ENCODE data around the gene KLF15.

KLF15 gene

DNA sequence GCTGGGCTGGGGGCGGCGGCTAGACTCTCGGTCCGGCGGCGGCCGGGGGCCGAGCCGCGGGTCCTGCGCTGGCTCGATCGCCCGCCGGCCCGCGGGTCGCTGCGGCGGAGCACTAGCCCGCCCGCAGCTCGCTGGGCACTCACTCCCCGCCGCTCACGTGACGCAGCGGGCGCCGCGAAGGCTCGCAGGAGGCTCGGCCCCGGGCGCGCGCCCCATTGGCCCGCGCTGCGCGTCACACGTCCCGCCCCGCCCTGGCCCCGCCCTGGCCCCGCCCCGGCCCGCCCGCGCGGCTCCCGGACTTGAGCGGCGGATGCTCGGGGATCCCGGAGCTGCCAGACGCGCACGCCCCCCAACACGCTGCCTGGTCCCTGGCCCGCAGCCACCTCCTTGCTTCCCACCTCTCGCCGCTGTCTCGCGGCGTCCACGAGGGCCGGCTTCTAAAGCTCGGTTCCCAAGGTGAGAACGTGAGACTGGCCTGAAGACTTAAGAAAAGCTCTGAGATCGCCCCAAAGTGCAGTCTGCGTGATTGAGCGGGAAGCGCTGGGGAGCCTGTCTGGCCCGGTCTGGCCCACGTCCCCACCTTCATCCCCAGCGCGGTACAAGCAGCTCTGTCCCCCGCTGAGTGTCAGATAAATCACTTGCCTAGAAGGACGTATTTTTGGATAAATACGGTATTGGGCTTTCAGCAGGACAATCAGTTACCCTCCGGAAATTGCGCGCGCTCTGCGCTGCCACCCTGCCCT lies at the start of gene KLF15:
KLF15 (minus strand) TSS at position 114 of the 743 bp plus-strand sequence. CDS start 4,486 bp downstream, outside the sequence.
- peak; percentile 82 for DNase-seq (ENCODE audit: low spot score)

DNA sequence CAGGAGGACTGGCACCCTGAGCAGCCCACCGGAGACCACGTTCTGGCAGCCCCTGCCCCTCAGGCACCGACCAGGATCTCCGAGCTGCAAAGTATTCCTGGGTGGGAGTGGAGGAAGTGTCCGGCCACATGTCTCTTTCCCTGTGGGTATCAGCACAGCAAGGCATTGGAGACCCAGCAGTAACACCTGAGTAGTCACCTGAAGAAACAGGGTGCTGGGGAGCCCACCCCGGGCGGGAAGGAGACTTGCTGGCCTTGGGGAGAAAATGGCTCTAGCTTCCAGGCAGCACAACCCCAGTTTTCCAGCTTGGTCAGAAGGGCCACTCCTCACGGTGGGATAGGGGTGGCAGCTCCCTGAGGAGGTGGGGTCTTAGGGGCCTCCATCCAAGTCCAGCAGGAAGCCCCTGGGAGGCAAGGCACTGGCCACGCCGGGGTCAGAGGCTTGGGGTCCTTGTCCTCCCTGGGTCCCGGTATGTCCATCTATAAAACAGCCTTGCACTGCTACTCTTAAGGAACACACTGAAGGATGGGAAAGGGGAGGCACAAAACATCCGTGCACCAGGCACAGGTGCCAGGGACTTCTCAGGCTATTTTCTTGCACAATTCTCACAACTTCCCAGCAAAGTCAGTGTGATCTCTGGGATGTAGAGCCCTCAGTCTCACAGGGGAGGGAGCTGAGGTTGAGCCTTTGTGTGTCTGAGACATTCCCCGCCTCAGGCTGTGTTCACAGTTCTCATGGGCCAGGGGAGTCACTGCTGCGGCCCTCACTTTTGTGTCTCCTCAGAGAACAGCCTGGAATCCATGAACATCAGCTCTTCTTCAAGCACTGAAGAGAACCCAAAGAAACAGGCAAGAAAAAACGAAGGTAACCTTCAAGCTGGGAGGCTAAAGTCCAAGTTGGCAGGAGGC lies 49.4 kb upstream of the KLF15 start:
- no peak for DNase-seq (ENCODE audit: low spot score)

DNA sequence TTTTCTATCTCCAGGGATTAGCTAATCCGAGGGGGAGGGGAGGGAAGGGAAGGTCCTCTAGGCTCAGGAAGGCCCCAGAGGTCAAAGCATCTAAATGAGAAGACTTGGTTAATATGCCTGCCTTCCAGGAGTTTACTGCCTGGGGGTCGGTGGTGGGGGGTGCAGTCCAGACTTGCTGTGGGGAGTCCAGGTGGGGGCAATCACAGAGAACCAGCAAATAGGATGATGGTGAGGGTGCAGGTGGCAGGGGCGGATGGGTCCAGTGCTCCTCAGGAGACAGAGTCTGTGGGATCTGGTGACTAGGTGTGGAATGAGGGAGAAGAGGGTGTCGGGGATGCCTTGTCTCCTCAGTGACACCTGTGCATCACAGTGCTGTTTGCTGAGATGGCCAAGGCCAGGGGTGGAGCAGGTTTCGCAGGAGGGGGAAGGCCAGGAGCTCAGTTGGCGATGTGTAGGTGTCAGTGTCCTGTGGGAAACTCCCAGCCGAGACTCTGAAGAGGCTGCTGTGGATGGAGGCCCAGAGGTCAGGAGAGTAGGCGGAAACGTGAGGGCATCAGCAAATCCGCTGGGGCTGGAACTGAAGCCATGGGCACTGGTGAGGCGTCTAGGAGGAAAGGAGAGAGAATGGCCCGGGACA lies 45.6 kb upstream of the KLF15 start:
- no peak for DNase-seq (ENCODE audit: low spot score)

DNA sequence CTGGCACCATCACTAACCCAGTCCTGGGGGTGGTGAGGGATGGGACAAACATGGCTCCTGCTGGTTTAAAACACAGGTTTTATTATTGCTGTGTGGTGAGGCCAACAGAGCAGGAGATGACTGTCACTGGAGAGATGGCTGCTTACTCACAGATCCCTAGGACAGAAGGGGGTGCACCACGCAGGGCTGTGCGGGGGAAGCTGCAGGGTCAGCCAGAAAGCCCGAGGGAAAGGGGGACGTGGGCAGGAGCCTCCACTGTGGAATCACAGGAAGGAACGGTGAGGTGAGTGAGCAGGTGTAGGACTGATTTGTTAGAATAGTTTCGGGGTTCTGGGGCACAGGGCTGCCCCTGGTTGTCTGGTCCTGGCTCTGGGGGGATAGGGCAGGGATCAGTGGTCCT lies 45.0 kb upstream of the KLF15 start:
- no peak for DNase-seq (ENCODE audit: low spot score)

DNA sequence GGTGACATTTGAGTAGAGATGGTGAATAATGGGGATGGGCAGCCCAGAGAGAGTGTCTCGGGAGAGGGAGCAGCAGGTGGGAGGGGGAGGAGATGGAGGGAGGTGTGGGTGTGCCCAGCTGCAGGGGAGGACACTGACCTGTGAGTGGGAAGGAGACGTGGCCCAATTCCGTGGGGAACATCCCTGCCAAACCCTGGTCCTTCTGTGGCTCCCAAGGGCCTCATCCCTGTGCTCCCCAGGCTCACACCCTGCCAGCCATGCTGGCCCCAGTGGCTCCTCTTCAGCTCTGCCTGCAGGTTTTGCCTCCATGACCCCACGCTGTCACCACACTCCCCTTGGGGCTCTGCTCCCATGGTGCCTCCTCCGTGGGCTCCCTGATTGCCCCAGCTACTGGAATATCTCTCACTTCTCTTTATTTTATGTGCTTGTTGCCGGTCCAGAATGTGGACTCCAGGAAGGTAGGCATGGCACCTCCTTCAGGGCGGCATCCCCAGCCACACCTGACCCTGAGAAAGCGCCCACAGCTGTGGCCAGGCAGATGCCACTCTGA lies 44.5 kb upstream of the KLF15 start:
- DNase-seq (ENCODE audit: low spot score): no peak

DNA sequence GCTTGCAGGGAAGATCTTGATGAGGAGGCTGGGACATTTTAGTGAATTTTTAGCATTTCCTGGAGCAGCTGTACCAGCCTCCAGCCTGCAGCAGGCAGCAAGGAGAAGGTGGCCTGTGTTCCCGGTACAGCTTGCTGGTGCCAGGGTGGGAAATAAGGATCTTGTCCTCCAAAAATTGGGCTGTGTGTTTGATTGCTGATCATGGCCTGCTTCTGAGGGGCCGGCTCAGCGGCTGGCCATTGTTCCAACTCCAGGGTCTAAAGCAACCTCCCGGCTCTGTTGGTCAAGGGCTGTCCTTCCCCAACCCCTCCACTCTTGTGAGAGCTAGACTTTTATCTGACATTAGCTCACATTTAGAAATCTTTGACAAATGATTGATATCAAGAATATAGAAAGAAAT lies 42.5 kb upstream of the KLF15 start:
- no peak for DNase-seq (ENCODE audit: low spot score)

DNA sequence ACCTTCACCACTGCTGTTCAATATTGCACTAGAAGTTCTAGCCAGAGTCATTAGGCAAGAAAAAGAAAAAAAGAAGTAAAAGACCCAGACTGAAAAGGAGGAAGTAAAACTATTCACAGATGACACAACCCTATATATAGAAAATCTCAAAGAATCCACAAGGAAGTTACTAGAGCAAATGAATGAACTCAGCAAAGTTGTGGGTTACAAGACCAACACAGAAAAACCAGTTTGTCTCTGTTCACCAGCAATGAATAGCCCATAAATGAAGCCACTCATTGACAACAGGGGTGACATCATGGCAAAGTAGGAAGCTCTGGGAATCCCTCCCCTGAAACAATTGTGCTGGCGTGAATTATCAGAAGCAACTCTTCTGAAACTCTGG lies 42.1 kb upstream of the KLF15 start:
- DNase-seq (ENCODE audit: low spot score): peak; percentile 22

DNA sequence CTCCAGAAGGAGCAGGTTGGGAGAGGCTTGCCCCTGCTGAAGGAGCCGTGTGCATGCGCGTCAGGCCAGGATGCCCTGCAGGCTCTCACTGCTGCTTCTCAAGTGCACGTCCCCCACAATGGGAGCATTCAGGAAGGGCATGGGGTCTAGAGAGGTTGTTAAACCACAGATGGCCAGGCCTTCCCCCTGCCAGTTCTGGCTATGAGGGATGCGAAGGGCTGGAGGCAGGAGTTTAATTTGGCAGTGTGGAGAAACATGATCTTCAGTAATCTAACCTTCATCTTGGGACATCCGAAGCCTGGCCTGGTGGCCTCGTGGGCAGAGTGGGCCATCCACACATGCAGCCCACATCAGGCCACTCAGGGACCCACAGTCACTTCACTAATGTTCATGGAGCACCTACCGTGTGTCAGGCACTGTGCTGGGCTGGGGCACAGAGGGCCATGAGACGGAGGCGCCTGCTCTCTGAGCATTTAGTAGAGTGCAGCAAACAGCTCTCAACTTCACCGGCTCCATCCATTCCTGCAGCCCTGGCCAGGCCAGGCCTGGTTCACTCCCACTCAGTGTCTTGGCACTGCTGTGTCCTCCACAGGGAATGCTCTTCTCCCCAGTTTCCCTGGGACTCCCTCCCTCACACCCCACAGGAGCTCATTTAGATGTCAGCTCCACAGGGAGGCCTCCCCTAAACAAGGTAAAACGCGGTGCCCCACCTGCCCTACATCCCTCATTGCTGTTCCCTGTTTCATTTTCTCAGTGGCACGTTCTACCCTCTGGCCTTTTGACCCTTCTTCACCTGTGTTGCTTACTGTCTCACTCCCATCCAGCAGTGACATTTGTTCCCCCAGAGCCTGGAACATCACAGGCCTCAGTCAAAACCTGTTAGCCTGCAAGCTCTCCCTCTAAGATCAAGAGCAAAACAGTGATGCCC lies 41.5 kb upstream of the KLF15 start:
- no peak for DNase-seq (ENCODE audit: low spot score)

DNA sequence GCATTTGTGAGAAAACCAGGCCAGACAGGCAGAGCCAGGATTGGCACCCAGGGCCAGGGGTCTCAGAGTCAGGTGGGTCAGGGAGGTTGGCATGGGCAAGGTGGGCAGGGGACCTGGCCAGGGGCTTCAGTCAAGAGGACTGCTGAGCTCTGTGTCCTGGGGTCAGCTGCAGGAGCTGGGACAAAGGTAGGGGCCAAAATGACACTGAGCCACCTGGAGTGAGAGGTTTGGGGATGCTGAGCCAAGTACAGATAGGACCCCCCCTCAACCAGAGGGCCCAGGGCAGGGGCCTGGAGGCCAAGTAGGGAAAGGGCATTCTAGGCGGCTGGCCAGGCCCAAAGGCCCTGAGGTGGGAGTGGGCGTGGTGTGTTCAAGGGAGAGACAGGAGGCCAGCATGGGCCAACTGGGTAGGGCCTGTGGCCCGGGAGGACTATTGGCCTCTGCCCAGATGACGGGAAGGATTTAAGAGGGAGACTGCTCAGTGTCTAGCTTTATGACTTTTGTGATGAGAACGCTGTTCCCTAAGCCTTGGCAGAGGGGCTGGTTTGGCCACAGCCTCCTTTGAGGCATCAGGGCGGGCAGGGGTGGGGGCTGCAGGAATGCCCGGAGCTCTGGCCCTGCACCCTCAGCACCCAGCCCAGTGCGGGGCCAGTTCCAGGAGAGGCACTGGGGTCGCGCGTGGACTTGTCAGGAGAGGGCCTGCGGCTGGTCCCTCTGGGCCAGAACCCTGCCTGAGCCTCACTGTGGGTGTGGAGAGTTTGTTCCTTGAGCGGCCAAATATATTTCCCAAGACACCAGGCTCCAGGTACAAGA lies 40.6 kb upstream of the KLF15 start:
- DNase-seq (ENCODE audit: low spot score): no peak

DNA sequence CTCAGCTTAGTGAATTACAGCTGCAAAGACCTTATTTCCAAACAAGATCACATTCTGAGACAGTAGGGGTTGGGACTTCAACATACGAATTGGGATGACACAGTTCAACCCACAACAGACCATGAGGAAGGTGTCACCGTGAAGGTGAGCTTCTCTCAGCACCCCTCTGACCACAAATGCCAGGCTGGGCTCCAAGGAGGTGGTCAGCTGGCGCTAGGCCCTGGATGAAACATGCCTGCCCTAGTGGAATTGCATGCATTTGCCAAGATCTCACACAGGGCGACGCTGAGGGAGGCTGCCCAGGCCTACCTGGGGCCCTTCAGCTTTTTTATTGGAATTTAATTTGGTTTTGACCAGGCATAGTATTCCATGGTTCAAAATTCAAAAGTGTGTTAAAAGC lies 39.3 kb upstream of the KLF15 start:
- DNase-seq (ENCODE audit: low spot score): no peak

DNA sequence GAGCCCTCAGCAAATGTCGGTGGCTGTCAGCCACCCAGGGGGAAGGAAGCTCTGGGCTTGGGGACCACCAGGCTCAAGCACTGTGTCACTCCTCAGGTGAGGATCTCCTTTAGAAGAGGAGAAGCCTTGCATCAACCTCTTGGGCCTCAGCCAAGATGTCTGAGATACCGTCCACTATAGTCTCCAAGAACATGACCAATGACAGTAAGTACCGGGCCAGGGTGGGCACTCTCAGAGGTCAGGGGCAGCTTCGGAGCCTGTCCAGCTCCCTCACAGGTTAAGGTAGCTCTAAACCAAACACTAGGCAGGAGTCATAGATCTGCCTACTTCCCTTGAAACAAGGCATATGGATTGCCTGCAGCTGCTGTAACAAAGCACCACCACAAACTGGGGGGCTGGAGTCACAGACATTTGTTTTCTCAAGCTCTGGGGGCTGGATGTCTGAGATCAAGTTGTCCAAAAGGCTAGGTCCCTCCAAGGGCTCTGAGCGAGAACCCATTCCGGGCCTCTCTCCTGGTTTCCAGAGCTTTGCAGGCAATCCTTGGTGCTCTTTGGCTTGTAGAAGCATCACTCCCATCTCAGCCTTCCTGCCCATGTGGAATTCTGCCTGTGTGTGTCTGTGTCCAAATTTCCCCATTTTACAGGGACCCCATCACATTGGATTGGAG lies 38.8 kb upstream of the KLF15 start:
- no peak for DNase-seq (ENCODE audit: low spot score)

DNA sequence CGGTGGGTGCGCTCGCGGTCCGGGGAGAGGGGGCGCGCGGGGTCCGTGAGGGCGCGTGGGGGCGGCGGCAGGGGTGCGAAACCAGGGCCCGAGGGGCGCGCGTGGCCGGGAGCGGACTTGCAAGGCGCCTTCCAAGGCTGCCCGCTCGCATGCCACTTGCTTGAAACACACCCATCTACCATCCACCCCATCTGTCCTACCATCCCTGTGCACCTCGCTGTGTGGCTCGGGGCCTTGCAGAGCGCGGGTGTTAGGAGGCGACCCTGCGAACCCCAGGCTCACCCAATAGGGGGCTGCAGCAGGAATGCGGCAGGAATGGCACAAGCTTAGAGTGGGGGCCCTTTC lies 37.7 kb upstream of the KLF15 start:
- no peak for DNase-seq (ENCODE audit: low spot score)

DNA sequence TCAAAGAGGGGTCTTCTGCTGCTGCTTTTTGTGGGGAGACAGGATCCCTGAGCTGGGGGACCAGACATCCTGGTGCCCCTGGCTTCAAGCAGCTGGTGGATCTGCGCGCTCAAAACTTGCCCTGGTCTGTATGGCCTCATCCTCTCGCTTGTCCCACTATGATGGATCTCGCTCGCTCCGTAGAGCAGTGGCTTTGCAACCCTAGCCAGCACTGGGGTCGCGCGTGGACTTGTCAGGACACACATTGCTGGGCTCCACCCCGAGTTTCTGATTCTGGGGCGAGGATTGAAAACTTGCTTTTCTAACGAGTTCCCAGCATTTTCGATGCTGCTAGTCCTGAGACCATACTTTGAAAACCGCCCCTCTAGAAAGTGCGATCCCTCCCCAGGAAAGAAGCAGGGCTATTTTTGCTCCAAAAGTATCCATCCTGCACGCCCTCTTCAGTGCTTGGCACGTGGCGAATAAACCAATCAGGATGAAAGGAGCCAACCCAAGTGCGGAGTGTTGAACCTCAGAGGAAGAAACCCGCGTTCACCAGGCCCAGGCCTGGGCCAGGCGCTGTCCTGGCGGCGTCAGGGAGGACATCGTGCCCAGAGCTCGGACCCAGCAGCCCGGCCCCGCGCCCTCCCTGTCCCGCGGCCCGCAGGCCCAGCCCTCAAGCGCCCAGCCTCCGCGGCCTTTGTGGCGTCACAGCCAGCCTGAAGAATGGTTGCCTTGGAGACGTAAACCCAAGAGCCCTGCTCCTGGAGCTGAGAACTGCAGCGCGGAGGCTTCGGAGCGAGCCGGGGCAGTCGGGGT lies 37.2 kb upstream of the KLF15 start, which contains the start of gene CFAP100:
CFAP100 (plus strand) TSS at position 731 of the 798 bp plus-strand sequence. CDS start 1,092 bp downstream, outside the sequence.
- DNase-seq (ENCODE audit: low spot score): no peak

DNA sequence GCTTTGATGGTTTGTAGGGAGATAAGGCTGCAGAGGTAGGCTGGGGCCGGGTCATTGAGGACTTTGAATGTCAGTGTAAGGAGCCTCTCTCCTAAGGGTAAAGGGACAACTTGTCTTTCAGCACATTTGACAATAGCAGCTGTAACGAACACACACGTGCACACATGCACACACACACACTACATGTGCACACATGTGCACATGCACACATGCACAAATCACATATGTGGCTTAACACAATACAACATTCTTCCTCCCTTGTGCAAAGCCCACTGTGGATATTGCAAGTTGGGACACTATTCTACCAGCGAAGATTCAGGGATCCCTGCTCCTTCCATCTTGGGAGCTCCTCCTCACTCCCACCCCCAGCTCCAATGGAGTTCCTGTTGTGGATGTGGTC lies 36.4 kb upstream of the KLF15 start:
- DNase-seq (ENCODE audit: low spot score): no peak

DNA sequence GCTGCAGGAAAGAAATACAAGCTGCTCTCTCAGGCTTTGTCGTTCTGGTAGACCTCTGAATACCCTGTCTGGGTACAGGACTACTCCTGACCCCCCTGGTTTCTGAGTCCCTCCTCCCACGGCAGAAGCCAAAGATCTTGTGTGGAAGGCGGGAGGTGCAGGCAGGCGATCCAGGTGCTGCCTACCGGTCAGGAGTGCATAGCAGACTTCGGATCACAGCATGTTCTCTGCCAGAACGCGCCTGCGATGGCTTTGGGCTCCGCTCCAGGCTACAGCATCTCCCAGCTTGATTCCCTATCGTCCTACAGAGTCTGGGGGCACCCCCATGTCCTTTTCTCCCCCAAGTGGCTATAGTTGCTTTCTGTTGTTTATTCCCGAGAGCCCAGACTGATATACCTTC lies 35.0 kb upstream of the KLF15 start:
- no peak for DNase-seq (ENCODE audit: low spot score)

DNA sequence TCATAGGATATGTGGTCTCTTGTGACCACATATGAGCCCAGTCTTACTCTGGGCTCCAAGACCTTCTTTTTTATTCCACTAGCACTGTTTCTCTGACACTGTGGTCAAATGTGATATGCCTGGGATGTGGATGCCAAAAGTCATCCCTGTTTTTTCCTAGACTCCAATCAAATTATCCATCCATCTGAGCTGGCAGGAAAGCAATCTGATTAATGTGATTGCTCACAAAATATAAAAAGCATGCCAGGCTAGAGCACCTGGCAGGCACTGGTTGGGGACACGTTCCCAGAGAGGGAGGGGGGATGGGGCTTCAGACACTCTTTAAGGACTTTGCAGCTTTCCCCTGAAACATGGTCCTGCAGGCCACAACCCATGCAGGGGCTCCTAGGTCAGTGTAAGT lies 34.4 kb upstream of the KLF15 start:
- no peak for DNase-seq (ENCODE audit: low spot score)

DNA sequence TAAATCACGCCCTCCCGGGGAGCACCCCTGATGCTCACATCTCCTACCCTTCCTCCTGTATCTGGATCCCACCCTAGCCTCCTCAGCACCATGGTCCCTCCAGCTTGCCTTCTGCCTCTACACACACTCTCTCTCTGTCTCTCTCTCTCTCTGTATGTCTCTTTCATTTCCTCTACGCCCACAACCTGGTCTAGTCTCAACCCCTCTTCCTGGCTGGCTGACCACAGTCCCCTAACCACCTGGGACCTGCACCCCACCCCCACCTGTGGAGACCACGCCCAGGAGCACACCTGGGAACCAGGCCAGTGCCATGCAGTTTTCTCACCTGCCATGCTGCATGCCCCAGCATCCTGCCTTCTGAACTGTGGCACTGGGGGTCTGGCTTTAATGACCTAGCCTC lies 33.5 kb upstream of the KLF15 start:
- no peak for DNase-seq (ENCODE audit: low spot score)

DNA sequence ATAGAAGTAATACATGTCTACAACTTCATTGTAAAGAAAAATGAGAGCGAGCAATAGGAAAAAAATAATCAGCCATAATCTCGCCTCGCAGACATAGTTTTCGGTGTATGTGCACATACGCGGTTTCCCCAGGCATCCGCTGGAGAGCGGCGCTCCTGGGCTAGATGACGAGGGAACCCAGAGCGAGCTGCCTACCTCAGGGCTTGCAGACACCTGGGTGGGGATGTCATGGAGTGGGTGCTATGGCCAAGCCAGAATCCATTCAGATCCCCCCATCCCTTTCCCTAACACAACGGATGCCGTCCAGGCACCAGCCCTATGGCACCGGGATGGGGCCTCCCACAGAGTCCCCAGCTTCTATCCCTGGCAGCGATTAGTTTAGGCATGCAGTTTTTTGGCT lies 33.0 kb upstream of the KLF15 start:
- DNase-seq (ENCODE audit: low spot score): no peak

DNA sequence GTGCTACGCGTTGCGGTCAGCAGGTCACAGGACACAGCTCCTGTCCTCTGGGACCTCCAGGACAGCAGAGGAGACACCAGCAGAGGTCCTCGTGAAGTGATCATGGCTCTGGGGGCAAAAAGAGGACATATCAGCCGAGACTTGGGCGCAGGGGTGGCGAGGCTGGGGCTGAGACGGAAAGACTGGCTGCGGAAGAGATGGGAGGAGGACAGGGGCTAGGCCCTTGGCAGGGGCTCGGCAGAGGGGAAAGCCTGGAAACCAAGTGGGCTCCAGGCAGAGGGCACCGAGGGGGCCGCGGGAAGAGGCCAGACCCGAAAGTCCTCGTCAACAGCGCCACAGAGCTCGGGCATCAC lies 32.6 kb upstream of the KLF15 start:
- no peak for DNase-seq (ENCODE audit: low spot score)
